RCC 7860 (cell line): ENCODE data around the gene PUS10.
"Not testable (repeated sequence)": the region's sequence is repeated elsewhere in the genome, so short reads cannot be mapped to it uniquely, and the experiment has no call there.

Experiments used
- DNase-seq: peaks from one replicate; pipeline ENCODE4 v3.0.0-alpha.2; 2015; ENCODE audit warnings: low spot score
- FAIRE-seq: peaks from 2 replicates; lab custom pipeline; 2012; peaks lifted over from hg19 to GRCh38; lab: Jason Lieb, UNC

PUS10 gene

DNA sequence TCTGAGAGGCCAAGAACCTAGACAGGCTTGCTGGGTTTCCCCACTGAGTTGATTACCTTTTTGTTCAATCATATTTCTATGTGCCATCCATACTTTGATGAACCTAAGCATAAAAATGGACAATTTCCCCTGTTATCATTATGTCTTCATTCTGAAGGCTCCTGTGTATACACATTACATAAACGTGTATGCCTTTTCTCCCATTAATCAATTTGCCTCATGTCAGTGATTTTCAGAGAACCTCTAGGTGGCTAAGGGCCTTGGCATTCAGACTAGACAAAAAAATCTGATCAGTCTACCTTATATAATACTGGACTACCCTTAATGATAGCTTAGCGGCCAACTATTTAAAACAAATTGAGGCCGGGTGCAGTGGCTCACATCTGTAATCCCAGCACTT lies 4.7 kb downstream of the PUS10 start:
- FAIRE-seq, result no peak
- DNase-seq, result no peak

DNA sequence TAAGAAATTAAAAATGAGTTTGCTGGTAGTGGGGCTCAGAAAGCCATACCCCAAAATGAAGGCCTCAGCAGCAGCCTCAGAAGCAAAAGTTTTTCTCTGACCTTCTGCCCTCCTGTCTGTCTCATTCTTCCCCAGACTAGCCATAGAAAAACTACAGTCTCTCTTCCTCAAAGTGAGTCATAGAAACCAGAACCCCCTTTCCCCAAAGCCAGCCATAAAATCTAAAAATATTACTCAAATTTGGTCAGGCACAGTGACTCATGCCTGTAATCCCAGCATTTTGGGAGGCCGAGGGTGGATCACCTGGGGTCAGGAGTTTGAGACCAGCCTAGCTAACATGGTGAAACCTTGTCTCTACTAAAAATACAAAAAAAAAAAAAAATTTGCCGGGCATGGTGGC lies 5.8 kb downstream of the PUS10 start:
- FAIRE-seq (peak; percentile 89), DNase-seq (peak; percentile 51)

GRCh38 chr2:61011678-61012077 lies 6.4 kb downstream of the PUS10 start:
- no peak for FAIRE-seq
- no peak for DNase-seq

GRCh38 chr2:61009355-61009754 lies 8.7 kb downstream of the PUS10 start:
- no peak for DNase-seq
- FAIRE-seq, result peak; percentile 35

DNA sequence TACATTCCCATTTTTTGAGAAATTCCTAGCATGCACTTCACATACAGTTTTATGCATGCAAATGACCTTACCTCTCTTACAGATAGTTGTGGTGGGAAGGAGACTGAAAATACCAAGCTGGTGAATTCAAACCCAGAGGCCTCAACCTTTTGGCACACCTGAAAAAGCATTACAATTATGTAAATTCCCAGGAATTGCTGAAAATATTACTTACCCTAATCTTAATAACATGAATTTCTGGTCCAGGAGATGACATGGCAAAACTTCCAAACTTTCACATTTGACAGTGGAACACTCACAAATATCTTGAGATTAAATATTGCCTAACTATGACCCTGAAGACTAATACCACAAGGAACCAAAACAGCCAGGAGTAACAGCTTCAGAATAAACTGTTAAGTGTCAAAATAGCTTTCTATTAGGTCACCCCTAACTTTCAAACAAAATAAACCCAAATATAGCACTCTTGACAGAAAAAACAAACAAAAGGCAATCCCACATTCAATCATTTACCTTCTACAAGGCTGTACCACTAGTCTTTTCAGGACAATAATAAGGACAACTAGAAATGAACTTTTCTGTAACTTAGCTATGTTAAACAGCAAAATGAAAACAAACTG lies 11.5 kb downstream of the PUS10 start:
- DNase-seq, result no peak
- no peak for FAIRE-seq

- DNase-seq (no peak), FAIRE-seq (no peak)
Measured at GRCh38 chr2:61005736-61006135, 12.3 kb downstream of the PUS10 start.

DNA sequence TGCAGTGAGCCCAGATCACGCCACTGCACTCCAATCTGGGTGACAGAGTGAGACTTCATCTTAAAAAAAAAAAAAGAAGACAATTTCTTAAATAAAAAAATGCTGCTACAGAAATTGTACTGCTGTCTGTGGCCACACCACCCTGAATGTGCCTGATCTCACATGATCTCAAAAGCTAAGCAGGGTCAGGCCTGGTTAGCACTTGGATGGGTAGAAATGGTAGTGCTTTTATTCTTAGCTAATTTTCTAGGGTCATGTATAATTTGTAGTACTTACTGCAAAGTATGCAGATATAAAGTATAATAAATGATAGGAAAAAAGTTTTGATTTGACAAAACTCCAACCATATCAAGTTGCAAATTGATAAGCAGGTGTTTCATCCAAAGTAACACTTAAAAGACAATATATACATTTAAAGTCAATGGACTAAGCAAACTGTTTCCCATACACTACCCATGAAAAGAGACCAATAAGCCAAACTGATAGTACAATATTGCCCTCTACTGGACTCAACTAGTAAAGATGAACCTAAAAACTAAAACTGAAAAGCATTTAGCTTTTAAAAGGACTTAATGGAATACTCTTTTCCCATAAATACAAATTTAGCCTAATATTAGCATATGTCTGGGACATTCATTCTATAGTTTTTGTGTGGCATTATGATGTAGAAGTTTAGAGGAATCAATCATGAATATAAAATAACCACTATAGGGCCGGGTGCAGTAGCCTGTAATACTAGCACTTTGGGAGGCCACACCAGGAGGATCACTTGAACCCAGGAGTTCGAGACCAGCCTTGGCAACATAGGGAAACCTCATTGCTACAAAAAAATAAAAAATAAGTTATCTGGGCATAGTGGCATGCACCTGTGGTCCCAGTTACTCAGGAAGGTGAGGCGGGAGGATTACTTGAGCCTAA lies 19.2 kb downstream of the PUS10 start:
- FAIRE-seq (peak; percentile 86), DNase-seq (peak; percentile 62)

DNA sequence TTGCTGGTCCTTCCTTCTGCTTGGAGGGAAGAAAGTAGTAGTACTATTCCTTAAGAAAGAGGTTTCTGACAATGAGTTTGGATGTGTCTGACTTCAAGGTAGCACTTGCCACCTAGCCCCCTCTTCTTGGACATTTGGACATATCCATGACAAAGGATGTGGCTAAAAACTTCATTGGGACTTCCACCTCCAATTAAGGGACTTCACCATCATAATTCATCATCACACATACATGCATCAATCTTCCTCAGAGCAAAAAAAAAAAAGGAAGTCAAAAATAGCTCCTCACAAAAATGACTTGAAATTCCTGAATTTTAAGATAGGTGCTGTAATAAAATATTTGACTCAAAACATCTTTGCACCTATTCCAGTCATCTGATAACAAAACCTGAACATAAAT lies 23.9 kb downstream of the PUS10 start:
- no peak for DNase-seq
- FAIRE-seq, result no peak

DNA sequence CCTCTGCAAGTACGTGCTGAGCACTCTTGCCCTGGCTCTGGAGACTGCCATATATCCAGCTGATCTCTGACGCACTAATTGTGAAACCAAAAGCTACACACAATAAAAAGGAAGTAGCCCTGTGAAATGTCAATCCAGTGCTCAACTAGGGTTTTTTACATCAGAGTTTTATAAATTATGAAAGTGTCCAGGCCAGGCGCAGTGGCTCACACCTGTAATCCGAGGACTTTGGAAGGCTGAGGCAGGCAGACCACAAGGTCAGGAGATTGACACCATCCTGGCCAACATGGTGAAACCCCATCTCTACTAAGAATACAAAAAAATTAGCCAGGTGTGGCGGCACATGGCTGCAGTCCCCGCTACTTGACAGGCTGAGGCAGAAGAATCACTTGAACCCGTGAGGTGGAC lies 25.1 kb downstream of the PUS10 start:
- DNase-seq (no peak), FAIRE-seq (no peak)

GRCh38 chr2:60991644-60992043 lies 26.4 kb downstream of the PUS10 start:
- no peak for DNase-seq
- no peak for FAIRE-seq

GRCh38 chr2:60989259-60989658 lies 28.8 kb downstream of the PUS10 start:
- DNase-seq, result no peak

GRCh38 chr2:60987656-60988055 lies 30.4 kb downstream of the PUS10 start:
- not testable (repeated sequence) for FAIRE-seq, DNase-seq

More at GRCh38 chr2:60989259-60989658, 28.8 kb downstream of the PUS10 start:
- no peak for FAIRE-seq

- FAIRE-seq (no peak), DNase-seq (no peak)
Measured at GRCh38 chr2:60987041-60987440, 31.0 kb downstream of the PUS10 start.

DNA sequence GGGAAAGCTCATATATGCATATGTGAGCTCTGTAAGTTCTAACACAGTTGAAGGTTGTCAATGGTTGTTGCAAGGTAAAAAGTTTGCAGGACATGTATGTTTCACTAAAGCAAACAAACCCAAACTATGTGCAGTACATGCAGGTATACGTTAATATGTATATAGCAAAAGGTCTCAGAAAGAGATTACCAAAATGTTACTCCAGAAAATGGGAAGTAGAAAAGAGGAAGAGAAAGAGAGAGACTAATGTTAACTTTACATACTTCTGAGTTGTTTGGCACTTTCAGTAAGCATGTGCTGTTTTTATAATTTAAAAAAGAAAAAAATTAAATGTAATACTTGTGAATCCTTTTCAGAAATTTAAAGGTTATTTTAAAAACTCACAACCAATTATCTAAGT lies 33.3 kb downstream of the PUS10 start:
- no peak for FAIRE-seq

DNA sequence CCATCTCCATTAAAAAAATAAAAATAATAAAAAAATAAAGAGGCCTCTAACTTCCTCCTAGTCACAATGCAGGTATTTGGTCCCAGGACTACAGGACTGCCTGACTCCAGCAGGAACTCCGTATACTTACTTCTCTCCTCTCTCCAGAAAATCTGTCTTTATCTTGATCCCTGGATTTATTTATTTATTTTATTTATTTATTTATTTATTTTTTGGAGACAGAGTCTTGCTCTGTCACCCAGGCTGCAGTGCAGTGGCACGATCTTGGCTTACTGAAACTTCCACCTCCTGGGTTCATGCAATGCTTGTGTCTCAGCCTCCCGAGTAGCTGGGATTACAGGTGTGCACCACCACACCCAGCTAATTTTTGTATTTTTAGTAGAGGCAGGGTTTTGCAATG lies 36.0 kb downstream of the PUS10 start:
- not testable (repeated sequence) for FAIRE-seq, DNase-seq

More for the DNA sequence above, 33.3 kb downstream of the PUS10 start:
- no peak for DNase-seq

- no peak for DNase-seq
- no peak for FAIRE-seq
Measured at GRCh38 chr2:60980071-60980815, 37.8 kb downstream of the PUS10 start.

GRCh38 chr2:60979231-60979630 lies 38.8 kb downstream of the PUS10 start:
- no peak for DNase-seq
- FAIRE-seq, result no peak

DNA sequence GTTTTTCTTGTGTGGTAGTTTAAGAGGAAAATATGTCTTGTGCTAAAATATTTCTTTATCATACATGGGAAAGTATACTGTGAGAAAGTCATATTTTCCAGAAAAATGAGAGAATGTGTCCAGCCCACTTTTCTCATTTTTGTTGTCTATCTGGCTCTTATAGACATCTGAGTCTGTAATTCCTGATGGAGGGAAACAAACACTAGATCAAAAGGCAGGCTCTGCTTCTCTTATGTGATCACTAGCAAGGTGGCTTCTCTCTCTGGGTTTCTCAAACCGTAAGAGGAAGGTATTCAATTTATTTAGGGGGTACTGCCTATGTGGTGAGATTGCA lies 40.5 kb downstream of the PUS10 start:
- no peak for FAIRE-seq
- no peak for DNase-seq

GRCh38 chr2:60976875-60977561 lies 41.0 kb downstream of the PUS10 start:
- no peak for DNase-seq
- no peak for FAIRE-seq

GRCh38 chr2:60976256-60976850 lies 41.7 kb downstream of the PUS10 start:
- FAIRE-seq, result no peak
- DNase-seq, result no peak

DNA sequence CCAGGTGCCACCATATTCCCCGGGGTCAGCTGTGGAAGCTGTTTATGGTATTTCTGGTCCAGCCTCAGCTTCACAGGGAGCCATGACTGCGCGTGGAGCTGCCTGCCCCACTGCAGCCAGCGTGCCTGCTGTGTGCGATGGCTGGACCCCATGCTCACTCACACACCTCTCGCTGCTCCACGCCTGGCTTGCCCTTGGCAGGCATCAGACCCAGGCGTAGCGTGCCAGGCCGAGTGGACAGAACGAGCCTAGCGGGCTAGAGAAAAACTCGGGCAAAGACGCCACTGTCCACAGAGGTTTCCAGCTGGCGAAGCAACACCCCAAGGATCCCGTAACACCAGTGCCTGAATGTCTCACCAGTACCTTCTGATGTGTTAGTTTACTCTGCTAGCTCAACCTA lies 43.4 kb downstream of the PUS10 start:
- DNase-seq (no peak), FAIRE-seq (no peak)
